NT2/D1 (cell line): ENCODE measurements around the gene THSD7A.

ENCODE experiments used
- SUZ12 ChIP-seq: IDR thresholded peaks from 2 replicates; pipeline ENCODE4 v1.6.1; 2011; ENCODE audit not compliant: insufficient read length, insufficient read depth; ENCODE audit errors: extremely low read depth
- YY1 ChIP-seq: IDR thresholded peaks from 2 replicates; pipeline ENCODE4 v1.6.1; 2011; ENCODE audit not compliant: insufficient read length, insufficient read depth
- ZNF274 ChIP-seq: IDR thresholded peaks from 2 replicates; pipeline ENCODE4 v1.6.1; 2011; ENCODE audit warnings: mild to moderate bottlenecking, low read depth, low read length

DNA sequence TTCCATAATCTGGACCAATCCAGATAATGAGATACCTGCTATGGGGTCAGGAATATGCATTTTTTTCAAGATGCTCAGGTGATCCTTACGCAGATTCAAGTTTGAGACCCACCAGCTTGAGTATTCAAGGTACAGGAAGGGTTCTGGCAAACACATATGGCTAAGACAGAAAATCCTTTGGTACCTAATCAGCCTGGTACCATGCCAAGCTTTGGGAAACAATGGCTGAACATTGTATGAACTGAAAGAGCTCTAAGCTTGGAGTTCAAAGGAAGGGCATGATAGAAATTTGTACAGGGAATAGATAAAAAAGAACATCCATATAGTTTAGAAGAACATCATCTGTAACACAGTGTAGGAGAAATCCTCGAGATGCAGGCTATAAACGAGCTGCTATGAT lies 382.7 kb downstream of the THSD7A start:
- TF ChIP-seq YY1 (no peak), ZNF274 (no peak), SUZ12 (no peak)
